ENCODE results near the gene OR1F1.

DNA sequence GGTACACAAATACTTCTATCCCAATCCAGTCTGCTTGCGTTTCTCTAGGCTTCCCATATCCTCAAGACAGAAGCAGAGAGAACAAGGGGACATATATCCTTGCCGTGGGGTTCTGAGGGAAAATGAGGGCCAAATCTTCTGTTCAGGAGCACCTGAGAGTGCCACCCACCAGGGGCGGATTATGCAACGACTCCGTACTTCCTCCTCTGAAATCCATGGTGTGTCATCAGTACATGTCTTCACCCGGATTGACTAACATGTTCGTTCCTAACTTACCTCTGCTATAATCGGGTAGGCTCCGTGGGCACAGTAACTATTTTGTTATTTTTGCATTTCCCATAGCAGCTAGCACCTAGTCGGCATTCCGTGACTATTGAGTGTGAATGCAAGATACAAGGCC is 54.7 kb downstream of the OR1F1 start:
- TF ChIP-seq, protein P1, sequence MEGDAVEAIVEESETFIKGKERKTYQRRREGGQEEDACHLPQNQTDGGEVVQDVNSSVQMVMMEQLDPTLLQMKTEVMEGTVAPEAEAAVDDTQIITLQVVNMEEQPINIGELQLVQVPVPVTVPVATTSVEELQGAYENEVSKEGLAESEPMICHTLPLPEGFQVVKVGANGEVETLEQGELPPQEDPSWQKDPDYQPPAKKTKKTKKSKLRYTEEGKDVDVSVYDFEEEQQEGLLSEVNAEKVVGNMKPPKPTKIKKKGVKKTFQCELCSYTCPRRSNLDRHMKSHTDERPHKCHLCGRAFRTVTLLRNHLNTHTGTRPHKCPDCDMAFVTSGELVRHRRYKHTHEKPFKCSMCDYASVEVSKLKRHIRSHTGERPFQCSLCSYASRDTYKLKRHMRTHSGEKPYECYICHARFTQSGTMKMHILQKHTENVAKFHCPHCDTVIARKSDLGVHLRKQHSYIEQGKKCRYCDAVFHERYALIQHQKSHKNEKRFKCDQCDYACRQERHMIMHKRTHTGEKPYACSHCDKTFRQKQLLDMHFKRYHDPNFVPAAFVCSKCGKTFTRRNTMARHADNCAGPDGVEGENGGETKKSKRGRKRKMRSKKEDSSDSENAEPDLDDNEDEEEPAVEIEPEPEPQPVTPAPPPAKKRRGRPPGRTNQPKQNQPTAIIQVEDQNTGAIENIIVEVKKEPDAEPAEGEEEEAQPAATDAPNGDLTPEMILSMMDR (IDR thresholded peaks at IDR 0.05): no peak
- no peak for TF ChIP-seq EZH2 (IDR thresholded peaks at IDR 0.05; ENCODE audit: borderline replicate concordance, insufficient read depth, low read depth, low read length, poor library complexity, severe bottlenecking)
